HG03378 (cell line): ENCODE data around the gene CCT6B.

Source experiments
- ATAC-seq: cut with Tn5 transposase; IDR thresholded peaks from one replicate; pipeline ENCODE4 v1.9.1; 2021; ENCODE audit warnings: mild to moderate bottlenecking, moderate library complexity; ENCODE audit not compliant: unreplicated experiment

CCT6B gene

GRCh38 chr17:34892461-34893249 lies 68.6 kb downstream of the CCT6B start:
- ATAC-seq, result no peak

DNA sequence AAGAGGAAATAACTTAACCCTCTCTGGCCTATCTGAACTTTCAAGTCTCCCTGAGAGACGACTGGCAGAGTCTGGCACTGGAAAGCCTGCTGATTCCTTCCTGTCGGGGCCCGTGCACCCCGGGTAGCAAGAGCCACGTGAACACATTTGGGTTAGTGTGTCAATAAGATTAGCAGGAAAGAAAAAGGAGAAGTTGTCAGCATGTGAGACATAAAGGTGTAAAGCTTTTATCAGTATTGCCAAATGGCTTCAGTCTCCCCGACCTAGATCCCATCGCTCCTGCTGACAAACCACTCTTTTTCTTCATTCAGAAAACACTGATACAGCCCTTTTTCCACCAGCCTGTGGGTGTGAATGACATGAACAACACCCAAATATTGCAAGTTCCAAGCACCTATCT lies 74.4 kb downstream of the CCT6B start:
- ATAC-seq, result no peak

DNA sequence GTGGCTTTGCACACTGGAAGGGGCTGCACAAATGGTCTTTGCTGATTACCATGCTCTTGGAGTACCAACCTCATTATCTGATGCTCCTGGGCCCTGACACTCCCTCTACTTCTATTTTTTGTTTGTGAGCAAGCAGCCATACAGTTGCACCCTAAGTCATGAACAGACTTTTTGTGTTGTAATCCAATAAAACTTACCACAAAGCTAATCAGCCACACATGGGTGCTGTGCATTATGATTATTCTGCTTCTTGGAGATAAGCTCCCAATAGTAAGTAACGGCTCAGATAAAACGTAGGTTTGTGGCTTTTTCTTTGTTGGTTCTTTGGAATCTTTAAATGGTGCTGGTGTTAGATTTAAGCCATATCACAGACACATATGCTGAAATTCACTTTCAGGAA lies 76.2 kb downstream of the CCT6B start:
- ATAC-seq, result no peak

GRCh38 chr17:34884597-34884996 lies 76.7 kb downstream of the CCT6B start:
- no peak for ATAC-seq

- ATAC-seq, result no peak
Observed at GRCh38 chr17:34883106-34884000, 77.9 kb downstream of the CCT6B start.

- no peak for ATAC-seq
Observed at GRCh38 chr17:34879146-34879545, 82.1 kb downstream of the CCT6B start.
